PC-3 (cell line): ENCODE results near the gene SURF4.

Experiments
- EZH2 ChIP-seq: fragments of 300-600 bp; sonication (generic); IDR thresholded peaks from one replicate; pipeline ENCODE4 v1.6.1; 2017; ENCODE audit warnings: antibody characterized with exemption, mild to moderate bottlenecking, low read length; ENCODE audit not compliant: unreplicated experiment
- EZH2phosphoT487 ChIP-seq: fragments of 300-600 bp; sonication (generic); IDR thresholded peaks from 2 replicates; pipeline ENCODE4 v1.6.1; 2018; ENCODE audit warnings: mild to moderate bottlenecking, antibody characterized with exemption, low read length, borderline replicate concordance
- TF ChIP-seq, protein P1 (sequence below): fragments of 300-600 bp; sonication (generic); conservative IDR thresholded peaks from 2 replicates; pipeline ENCODE4 v1.5.1; 2017; ENCODE audit warnings: antibody characterized with exemption, low read depth, mild to moderate bottlenecking, low read length

GRCh38 chr9:133320421-133320881, 55.4 kb downstream of the SURF4 start:
- TF ChIP-seq EZH2phosphoT487 = no peak
- TF ChIP-seq, protein P1, sequence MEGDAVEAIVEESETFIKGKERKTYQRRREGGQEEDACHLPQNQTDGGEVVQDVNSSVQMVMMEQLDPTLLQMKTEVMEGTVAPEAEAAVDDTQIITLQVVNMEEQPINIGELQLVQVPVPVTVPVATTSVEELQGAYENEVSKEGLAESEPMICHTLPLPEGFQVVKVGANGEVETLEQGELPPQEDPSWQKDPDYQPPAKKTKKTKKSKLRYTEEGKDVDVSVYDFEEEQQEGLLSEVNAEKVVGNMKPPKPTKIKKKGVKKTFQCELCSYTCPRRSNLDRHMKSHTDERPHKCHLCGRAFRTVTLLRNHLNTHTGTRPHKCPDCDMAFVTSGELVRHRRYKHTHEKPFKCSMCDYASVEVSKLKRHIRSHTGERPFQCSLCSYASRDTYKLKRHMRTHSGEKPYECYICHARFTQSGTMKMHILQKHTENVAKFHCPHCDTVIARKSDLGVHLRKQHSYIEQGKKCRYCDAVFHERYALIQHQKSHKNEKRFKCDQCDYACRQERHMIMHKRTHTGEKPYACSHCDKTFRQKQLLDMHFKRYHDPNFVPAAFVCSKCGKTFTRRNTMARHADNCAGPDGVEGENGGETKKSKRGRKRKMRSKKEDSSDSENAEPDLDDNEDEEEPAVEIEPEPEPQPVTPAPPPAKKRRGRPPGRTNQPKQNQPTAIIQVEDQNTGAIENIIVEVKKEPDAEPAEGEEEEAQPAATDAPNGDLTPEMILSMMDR = no peak
- TF ChIP-seq EZH2 = no peak
